Activated CD8-positive, alpha-beta memory T cell treated with anti-CD3 and anti-CD28 coated beads for 36 hours (primary cell): Measurements from ENCODE around the gene CCDC87. TPM values are rescaled to one million over a fixed set of nuclear protein-coding genes. Genes with fewer than 3 reads are reported as not detected.
"Not testable (repeated sequence)": the region's sequence is repeated elsewhere in the genome, so short reads cannot be mapped to it uniquely, and the experiment has no call there.

Experiments used
- CTCF ChIA-PET: fragments of 350-600 bp; sonication (Branson Sonifier 250); formaldehyde crosslinking; loops from one replicate; lab custom pipeline; 2021; ENCODE audit warnings: antibody characterized with exemption; lab: Charles Lee
- POLR2A ChIA-PET: fragments of 350-600 bp; sonication (Branson Sonifier 250); formaldehyde crosslinking; loops from one replicate; lab custom pipeline; 2021; ENCODE audit warnings: antibody characterized with exemption; lab: Charles Lee
- total RNA-seq, 2 experiments: library from RNA; stranded (reverse); gene quantifications; one replicate each; pipeline ENCODE4 v1.2.3, GENCODE V29; 2021

Gene CCDC87
- total RNA-seq, 2 experiments from 2014 or later = 0.13 to 0.21 TPM

DNA sequence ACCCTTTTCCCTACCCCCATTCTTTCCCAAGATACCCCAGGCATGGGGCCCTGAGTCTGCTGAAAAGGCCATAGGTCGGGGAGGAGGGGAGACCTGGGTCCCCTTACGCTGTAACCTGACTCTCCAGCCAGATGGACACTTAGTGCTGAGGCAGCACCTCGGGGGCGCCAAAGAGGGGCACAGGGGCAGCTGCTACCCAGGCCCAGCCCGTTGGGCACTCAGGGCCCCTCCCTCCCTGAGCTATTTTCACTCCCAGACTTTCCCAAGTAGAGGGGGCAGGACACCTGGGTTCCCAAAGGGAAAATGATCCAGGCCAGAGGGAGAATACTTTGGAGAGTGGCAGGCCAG is 45.2 kb downstream of the CCDC87 start:
- POLR2A ChIA-PET = interaction anchor here (1.7 to 2.0 kb wide), 2 partner anchors 14 to 21 kb away, joined by 4 to 5 read pairs; partner anchors contain the start of gene CTSF
- CTCF ChIA-PET = interaction anchor here (1.1 to 2.8 kb wide), 3 partner anchors 20 to 130 kb away, joined by 3 to 9 read pairs (median 3); partner anchors contain the start of genes CTSF and RBM4B

DNA sequence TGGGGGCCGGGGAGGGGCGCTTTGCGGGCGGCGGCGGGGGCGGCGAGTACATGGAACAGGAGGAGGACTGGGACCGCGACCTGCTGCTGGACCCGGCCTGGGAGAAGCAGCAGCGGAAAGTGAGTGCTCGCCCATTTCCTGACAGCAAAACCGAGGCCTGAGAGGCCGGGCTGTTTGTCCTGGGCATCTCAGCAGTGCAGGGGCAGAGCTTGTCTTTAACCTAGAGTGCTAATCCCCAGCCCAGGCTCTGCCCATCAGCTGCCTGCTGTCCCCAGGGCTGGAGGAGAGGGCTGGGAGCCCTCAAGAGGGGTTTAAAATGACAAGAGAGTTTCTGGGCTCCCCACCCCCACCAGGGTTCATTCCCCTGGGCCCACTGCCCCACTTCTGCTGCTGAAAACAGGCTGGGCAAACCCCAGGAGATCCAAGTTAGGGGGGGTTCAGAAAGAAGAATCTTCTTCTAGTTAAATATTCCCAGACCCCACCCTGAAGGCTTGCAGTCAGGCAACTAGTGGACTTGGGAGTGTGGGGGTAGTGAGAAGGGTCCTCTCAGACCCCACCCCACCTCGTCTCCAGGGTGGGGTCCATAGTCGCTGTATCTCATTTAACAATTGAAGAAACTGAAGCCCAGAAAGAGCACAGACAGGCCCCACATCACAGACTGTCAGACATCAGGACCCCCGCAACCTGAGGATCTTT is 45.7 kb downstream of the CCDC87 start:
- ChIA-PET POLR2A (interaction anchor here (1.1 to 2.0 kb wide), 3 partner anchors 14 to 70 kb away, joined by 4 to 5 read pairs (median 4); partner anchors contain the start of genes CTSF and RBM14), CTCF (interaction anchor here (0.7 to 3.9 kb wide), 5 partner anchors 21 to 131 kb away, joined by 3 to 18 read pairs (median 3); partner anchors contain the start of genes CTSF, MRPL11 and RBM4B)

- CTCF ChIA-PET = interaction anchor here (0.7 to 3.9 kb wide), 6 partner anchors 13 to 131 kb away, joined by 3 to 18 read pairs (median 3); partner anchors contain the start of genes CTSF, MRPL11 and RBM4B
- POLR2A ChIA-PET = interaction anchor here (0.6 to 2.0 kb wide), 11 partner anchors 9 to 857 kb away, joined by 3 to 8 read pairs (median 4); partner anchors contain the start of genes BBS1, CTSF, DPP3 and NPAS4
Observed at GRCh38 chr11:66546368-66546965, 46.4 kb downstream of the CCDC87 start, which contains the start of gene ACTN3. Gene ACTN3 (plus strand): TSS chr11:66546903. CDS start chr11:66546938, 35 bp downstream.

GRCh38 chr11:66545701-66546367 is 47.0 kb downstream of the CCDC87 start, which contains the start of gene ZDHHC24:
Gene ZDHHC24 (minus strand): TSS chr11:66546048. CDS start chr11:66546003, 45 bp downstream.
- CTCF ChIA-PET = interaction anchor here (1.1 to 3.9 kb wide), 5 partner anchors 13 to 132 kb away, joined by 3 to 18 read pairs (median 3); partner anchors contain the start of genes CTSF, MRPL11 and RBM4B
- POLR2A ChIA-PET = interaction anchor here (0.6 to 2.0 kb wide), 11 partner anchors 9 to 858 kb away, joined by 3 to 8 read pairs (median 4); partner anchors contain the start of genes BBS1, CTSF, DPP3 and NPAS4

GRCh38 chr11:66544952-66545351 is 47.9 kb downstream of the CCDC87 start:
- CTCF ChIA-PET = interaction anchor here (1.1 to 3.9 kb wide), 3 partner anchors 12 to 133 kb away, joined by 3 to 18 read pairs (median 9); partner anchors contain the start of genes CTSF and RBM4B

GRCh38 chr11:66543263-66544107 is 49.4 kb downstream of the CCDC87 start:
- CTCF ChIA-PET = interaction anchor here (1.0 to 3.9 kb wide), 3 partner anchors 9 to 135 kb away, joined by 4 to 18 read pairs (median 5); partner anchors contain the start of gene RBM4B

More at GRCh38 chr11:66544952-66545351, 47.9 kb downstream of the CCDC87 start:
- POLR2A ChIA-PET = interaction anchor here (1.1 to 1.5 kb wide), 2 partner anchors 65 to 94 kb away, joined by 4 to 8 read pairs; partner anchors contain the start of genes DPP3 and RBM4

GRCh38 chr11:66542362-66542761 is 50.5 kb downstream of the CCDC87 start:
- ChIA-PET CTCF (interaction anchor here (0.9 to 1.8 kb wide), 3 partner anchors 22 to 158 kb away, joined by 3 to 4 read pairs (median 3); no protein-coding TSS in a partner anchor), POLR2A (no interaction called here)

More at GRCh38 chr11:66543263-66544107, 49.4 kb downstream of the CCDC87 start:
- POLR2A ChIA-PET = no interaction called here

DNA sequence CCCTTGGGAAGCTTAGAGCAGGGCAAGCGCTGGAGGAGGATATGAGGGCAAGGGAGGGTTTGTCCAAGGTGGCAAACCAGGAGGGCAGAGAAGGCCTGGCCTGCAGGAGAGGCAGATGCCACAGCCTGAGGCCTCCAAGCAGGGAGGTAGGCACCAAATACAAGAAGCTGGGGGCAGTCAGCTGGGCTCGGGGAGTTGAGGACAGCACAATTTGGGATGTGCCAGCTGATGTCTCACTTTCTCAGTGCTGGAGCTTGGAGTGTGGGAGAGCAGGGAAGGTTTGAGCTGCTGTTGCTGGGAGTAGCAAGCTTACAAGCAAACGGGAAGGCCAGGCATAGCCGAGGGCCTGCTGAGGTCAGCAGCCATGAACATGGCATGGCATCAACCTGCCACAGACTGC is 51.0 kb downstream of the CCDC87 start:
- ChIA-PET POLR2A (no interaction called here), CTCF (interaction anchor here (0.9 to 1.2 kb wide), 2 partner anchors 22 to 159 kb away, joined by 3 read pairs; no protein-coding TSS in a partner anchor)

- CTCF ChIA-PET = interaction anchor here (0.8 kb wide), 1 partner anchor 77 kb away, joined by 3 read pairs; no protein-coding TSS in a partner anchor
- POLR2A ChIA-PET = not testable (repeated sequence)
Observed at GRCh38 chr11:66540598-66540997, 52.3 kb downstream of the CCDC87 start.

Other genes starting within 250 kb of the CCDC87 start
- gene BRMS1, start 248.0 kb downstream of the CCDC87 start, total RNA-seq = 10 to 100 TPM; 57.1 to 59.3 TPM
- 10 to 100 TPM; 11.7 to 13.4 TPM for gene B4GAT1, start 245.4 kb downstream of the CCDC87 start, total RNA-seq
- gene SLC29A2, start 221.3 kb downstream of the CCDC87 start, total RNA-seq = 10 to 100 TPM; 12.1 to 13.0 TPM
- gene NPAS4, start 172.0 kb downstream of the CCDC87 start, total RNA-seq = not detected
- 100 to 1,000 TPM; 154 to 157 TPM for gene MRPL11, start 154.2 kb downstream of the CCDC87 start, total RNA-seq
- 1 to 10 TPM; 7.9 to 8.2 TPM for gene PELI3, start 126.2 kb downstream of the CCDC87 start, total RNA-seq
- 10 to 100 TPM; 68.6 to 72.3 TPM for gene DPP3, start 112.6 kb downstream of the CCDC87 start, total RNA-seq
- 10 to 100 TPM; 17.8 to 19.3 TPM for gene BBS1, start 82.4 kb downstream of the CCDC87 start, total RNA-seq
- gene ZDHHC24, start 47.0 kb downstream of the CCDC87 start, total RNA-seq = 10 to 100 TPM; 14.4 to 15.3 TPM
- gene ACTN3, start 46.2 kb downstream of the CCDC87 start, total RNA-seq = under 1 TPM; 0.08 to 0.23 TPM
- 1 to 10 TPM; 3.2 to 3.3 TPM for gene CTSF, start 24.5 kb downstream of the CCDC87 start, total RNA-seq
- gene CCS, start 122 bp upstream of the CCDC87 start, total RNA-seq = 10 to 100 TPM; 24.6 to 25.4 TPM
- 100 to 1,000 TPM; 155 to 158 TPM for gene RBM14, start 23.6 kb upstream of the CCDC87 start, total RNA-seq
- gene RBM4, start 45.6 kb upstream of the CCDC87 start, total RNA-seq = 100 to 1,000 TPM; 112 to 119 TPM
- 10 to 100 TPM; 17.2 to 18.1 TPM for gene RBM4B, start 84.8 kb upstream of the CCDC87 start, total RNA-seq
- gene SPTBN2, start 136.2 kb upstream of the CCDC87 start, total RNA-seq = under 1 TPM; 0.59 to 0.96 TPM